Activated naive CD8-positive, alpha-beta T cell treated with anti-CD3 and anti-CD28 coated beads, Interleukin-2, amount 50 U/mL, for 24 hours (primary cell): ENCODE data around the gene PRRX1.

Source experiments
- ATAC-seq: fragments of 150-1000 bp; cut with Tn5 transposase; one replicate; pipeline ENCODE4 v1.10.0; 2021
- DNase-seq: peaks from one replicate; pipeline ENCODE4 v3.0.0; 2021
- H3K27ac Mint-ChIP-seq: one replicate; pipeline ENCODE4 v1.8.0; 2021; ENCODE audit warnings: mild to moderate bottlenecking, mixed read lengths
- H3K27me3 Mint-ChIP-seq: one replicate; pipeline ENCODE4 v1.8.0; 2021; ENCODE audit warnings: mixed read lengths
- H3K36me3 Mint-ChIP-seq: one replicate; pipeline ENCODE4 v1.8.0; 2021; ENCODE audit warnings: low read depth, mixed read lengths
- H3K4me1 Mint-ChIP-seq: one replicate; pipeline ENCODE4 v1.8.0; 2021; ENCODE audit warnings: mixed read lengths
- H3K4me3 Mint-ChIP-seq: one replicate; pipeline ENCODE4 v1.8.0; 2021; ENCODE audit warnings: mild to moderate bottlenecking, moderate library complexity, mixed read lengths
- H3K9me3 Mint-ChIP-seq: one replicate; pipeline ENCODE4 v1.8.0; 2021; ENCODE audit warnings: mixed read lengths

The PRRX1 gene

DNA sequence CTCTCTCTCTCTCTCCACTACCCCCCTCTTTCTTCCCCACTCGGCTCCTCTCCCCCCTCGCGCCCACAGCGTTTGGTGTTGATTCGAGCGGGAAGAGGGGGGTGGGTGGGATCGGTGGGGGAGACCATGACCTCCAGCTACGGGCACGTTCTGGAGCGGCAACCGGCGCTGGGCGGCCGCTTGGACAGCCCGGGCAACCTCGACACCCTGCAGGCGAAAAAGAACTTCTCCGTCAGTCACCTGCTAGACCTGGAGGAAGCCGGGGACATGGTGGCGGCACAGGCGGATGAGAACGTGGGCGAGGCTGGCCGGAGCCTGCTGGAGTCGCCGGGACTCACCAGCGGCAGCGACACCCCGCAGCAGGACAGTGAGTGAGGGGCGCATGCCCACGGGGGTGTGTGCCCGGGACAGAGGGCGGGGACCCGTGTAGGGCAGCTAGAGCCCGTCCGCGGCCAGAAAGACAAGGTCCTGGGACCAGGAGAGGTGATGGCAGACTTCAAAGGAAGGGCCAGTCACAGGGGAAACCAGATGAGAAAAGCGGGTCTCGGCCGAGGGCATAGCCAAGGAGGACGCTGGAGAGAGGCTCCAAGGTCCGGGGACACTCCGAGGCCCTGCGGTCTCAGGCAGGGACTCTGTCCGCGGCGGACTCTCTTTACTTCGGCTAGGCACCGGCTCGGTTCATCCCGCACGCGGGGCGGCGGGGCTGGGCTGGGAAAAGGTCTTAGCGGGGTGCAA is at the start of gene PRRX1:
TSS of gene PRRX1 (plus strand) at position 39 of the 735 bp plus-strand sequence. CDS start at position 127, 88 bp downstream.
- Mint-ChIP-seq H3K36me3 (no peaks in the 10 kb centered on the region), H3K4me3 (no peak within 1 kb of the TSS), H3K9me3 (no peaks in the 10 kb centered on the region), H3K27ac (no peak within 1 kb of the TSS), H3K4me1 (peaks cover 20% of the 10 kb centered on the region), H3K27me3 (peaks cover 83% of the 10 kb centered on the region)
- no peak for ATAC-seq
- DNase-seq: no peak

DNA sequence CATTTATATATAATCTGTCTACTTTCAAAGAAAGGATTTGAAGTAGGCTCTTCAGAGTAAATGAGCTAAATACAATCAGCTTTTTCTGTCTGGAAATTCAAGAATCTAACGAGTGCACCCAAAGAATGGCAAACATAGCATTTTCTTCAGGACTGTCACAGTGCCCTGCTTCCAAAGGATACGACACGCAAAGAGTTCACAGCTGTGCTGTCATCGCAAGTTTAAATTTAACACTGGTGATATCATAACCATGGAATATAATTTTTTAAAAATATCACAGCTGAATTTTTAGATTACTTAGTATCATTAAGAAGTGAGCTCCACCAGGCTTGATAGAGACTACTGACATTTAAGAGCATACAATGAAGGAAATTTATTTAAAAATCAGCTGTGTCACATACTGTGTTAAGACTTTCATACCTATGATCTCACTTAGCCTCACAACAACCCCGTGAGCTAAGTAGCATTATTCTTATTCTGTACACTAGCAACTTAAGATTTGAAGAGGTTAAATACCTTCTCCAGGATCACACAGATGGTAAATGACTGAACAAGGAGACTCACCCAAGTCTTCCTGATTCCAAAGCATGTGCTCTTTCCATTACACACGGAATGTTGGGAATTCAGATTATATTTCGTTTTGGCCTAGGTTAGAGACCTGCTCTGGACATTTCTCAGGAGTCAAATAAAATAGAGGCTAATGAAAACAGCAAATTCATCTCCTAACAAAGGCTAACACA is 46.2 kb upstream of the PRRX1 start:
- Mint-ChIP-seq H3K4me3 (no peak overlapping the region), H3K27ac (no peak overlapping the region), H3K4me1 (peaks cover 1% of the 10 kb centered on the region), H3K36me3 (no peaks in the 10 kb centered on the region), H3K9me3 (peaks cover 9% of the 10 kb centered on the region), H3K27me3 (peaks cover 15% of the 10 kb centered on the region)
- ATAC-seq: no peak
- DNase-seq: no peak

DNA sequence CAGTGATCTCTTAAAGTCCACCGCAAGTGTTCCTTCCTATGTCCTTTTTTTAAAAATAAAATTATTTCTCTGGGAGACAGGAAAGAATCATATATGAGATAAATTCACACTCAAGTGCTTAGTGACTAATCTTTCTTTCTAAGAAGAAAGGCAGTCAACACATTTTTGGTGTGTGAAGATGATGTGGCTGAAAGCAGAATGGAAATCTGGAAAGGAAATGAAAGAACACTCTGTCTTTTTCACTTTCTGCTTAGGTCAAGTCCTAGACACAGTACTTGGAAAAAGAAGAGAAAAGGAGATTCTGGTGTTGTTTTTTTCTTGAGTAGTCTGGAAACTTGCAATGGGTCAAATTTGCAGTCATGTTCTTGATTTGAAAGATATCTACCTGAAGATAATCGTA is 45.5 kb upstream of the PRRX1 start:
- ATAC-seq (no peak), DNase-seq (no peak)
- H3K27ac Mint-ChIP-seq: peak overlapping the region; percentile 46
- no peaks in the 10 kb centered on the region for H3K36me3 Mint-ChIP-seq
- H3K9me3 Mint-ChIP-seq: peaks cover 3% of the 10 kb centered on the region
- H3K4me3 Mint-ChIP-seq: no peak overlapping the region
- H3K4me1 Mint-ChIP-seq: peaks cover 1% of the 10 kb centered on the region
- peaks cover 15% of the 10 kb centered on the region for H3K27me3 Mint-ChIP-seq

DNA sequence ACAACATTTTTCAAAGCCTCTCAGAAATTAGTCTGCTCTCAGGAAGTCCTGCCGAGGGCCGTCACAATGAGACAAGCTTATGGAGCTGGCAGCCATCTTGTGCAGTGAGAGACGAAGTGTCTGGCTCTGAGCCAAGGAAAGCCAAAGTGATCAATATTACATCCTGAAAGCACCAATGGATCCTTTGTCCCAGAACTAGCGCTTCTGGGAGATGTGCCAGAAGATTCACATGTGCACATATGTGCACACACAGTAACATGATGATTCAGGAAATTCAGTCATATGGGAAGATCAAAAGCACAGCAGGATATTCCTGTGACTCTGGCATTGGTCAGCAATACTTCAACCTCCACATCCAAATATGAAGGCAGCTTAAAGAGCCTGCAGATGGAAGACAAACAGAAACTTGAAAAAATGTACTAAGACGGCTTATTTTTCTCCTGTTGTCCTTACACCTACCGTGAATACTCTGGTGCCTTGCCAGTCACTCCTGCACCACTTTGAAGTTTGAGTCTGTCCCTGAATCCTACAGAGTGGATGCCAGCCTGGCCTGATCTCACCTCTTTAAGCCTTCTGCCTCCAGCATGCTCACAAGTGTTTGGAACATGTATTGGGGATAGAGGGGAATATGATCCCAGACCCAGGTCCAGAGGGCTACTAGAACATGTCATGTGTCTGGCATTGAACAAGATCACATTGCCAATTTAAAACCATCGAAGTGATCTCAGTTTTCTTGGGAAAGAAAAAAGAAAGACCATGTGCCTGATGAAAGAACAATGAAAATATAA is 44.5 kb upstream of the PRRX1 start:
- Mint-ChIP-seq H3K27me3 (peaks cover 15% of the 10 kb centered on the region), H3K36me3 (no peaks in the 10 kb centered on the region), H3K9me3 (no peaks in the 10 kb centered on the region), H3K27ac (no peak overlapping the region), H3K4me1 (peaks cover 1% of the 10 kb centered on the region), H3K4me3 (no peak overlapping the region)
- no peak for ATAC-seq
- no peak for DNase-seq

DNA sequence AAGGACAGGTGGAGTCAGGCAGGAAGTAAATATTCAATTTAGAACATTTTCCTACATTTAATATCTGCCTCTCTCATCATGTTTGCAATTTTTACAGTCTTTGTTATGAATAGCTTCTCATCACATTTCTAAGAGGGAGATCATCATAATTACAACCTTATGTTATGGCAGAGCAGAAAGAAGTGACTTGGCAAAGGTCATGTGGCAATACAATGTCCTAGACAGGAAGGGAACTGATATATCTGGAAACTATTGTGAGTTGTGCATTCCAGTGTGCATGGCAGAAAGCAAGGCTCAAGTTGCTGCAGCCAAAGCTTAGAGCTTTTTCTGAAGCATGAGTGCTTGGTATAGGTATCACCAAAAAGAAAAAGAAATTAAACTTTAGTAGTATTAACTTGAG is 43.8 kb upstream of the PRRX1 start:
- Mint-ChIP-seq H3K9me3 (no peaks in the 10 kb centered on the region), H3K4me1 (peaks cover 1% of the 10 kb centered on the region), H3K27ac (no peak overlapping the region), H3K36me3 (no peaks in the 10 kb centered on the region), H3K4me3 (no peak overlapping the region), H3K27me3 (peaks cover 18% of the 10 kb centered on the region)
- ATAC-seq (no peak), DNase-seq (no peak)

DNA sequence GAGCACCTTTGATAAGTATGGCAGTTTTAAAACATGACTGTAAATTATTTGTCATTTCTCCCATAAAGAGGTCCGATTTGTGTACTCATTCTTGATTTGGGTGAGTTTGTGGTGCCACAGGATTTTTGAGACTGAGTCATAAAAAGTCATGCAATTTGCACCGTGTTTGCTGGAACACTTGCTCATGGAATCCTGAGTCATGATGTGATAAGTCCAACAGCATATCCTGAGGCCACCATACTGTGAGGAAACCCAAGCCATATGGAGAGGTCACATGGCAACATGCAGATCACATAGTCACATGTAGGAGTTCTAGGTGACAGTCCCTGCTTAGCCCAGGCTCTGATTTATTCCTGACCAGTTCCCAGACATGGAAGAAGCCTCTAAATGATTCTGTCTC is 40.8 kb upstream of the PRRX1 start:
- H3K4me1 Mint-ChIP-seq: no peaks in the 10 kb centered on the region
- H3K4me3 Mint-ChIP-seq: no peak overlapping the region
- H3K9me3 Mint-ChIP-seq: no peaks in the 10 kb centered on the region
- peaks cover 9% of the 10 kb centered on the region for H3K27me3 Mint-ChIP-seq
- DNase-seq (no peak), ATAC-seq (no peak)
- no peak overlapping the region for H3K27ac Mint-ChIP-seq
- no peaks in the 10 kb centered on the region for H3K36me3 Mint-ChIP-seq

DNA sequence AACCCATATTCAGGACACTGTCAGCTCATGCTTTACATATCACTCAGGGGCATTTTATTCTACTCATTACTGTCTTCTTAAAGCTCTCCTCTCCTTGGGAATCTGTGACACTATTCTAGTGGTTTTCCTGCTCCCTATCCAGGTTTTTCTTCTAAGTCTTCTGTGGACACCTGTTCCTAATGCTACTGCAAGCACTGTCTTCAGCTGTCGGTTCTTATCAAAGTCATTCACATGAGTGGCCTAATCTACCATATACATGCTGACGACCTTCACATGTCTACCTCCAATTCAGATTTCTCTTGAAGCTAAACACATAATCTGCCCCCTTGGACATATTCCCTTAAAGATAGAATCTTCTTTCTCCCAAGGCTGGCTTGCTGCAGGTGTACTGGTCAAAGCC is 39.8 kb upstream of the PRRX1 start:
- Mint-ChIP-seq H3K4me3 (no peak overlapping the region), H3K9me3 (no peaks in the 10 kb centered on the region), H3K36me3 (no peaks in the 10 kb centered on the region), H3K4me1 (no peaks in the 10 kb centered on the region), H3K27ac (no peak overlapping the region), H3K27me3 (peaks cover 9% of the 10 kb centered on the region)
- no peak for DNase-seq
- no peak for ATAC-seq

DNA sequence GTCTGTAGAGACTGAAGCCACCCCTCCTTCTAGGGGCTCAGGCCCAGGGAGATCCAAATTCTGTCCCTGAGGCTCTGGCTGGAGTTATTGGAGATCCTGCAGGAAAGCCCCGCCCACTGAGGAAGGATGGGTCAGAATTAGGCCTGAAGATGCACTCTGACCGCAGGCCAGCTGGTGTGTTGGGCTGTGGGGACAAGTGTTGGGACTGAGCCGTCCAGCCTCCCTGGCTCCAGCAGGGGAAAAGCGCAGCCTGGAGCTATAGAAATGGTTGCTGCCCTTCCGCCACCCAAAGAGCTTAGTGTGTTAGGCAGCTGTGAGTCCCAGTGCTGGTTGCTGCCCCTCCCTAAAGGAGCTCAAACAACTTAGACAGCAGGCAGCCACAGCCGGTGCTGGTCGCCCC is 33.0 kb upstream of the PRRX1 start:
- ATAC-seq (no peak), DNase-seq (no peak)
- no peak overlapping the region for H3K4me3 Mint-ChIP-seq
- H3K27ac Mint-ChIP-seq: no peak overlapping the region
- H3K9me3 Mint-ChIP-seq: no peaks in the 10 kb centered on the region
- peaks cover 16% of the 10 kb centered on the region for H3K27me3 Mint-ChIP-seq
- no peaks in the 10 kb centered on the region for H3K4me1 Mint-ChIP-seq
- H3K36me3 Mint-ChIP-seq: no peaks in the 10 kb centered on the region

DNA sequence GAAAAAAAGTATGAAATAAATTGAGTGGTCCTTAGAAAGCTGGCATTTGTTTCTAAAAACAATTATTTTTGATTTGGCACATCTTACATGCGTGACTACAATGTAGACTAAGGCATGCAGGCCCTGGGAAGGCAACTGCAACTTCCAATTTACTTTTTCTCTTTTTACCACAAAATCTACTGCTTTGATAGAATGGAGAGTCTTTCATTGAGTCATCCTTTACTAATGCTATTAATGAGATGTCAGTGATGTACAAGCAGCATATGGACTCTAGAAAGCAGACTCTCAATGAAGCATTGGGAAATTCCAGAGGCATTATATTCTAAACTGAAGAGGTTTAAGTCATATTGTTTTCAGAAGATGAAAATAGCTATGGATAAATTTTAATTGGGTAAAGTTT is 29.6 kb upstream of the PRRX1 start:
- no peak overlapping the region for H3K27ac Mint-ChIP-seq
- DNase-seq: no peak
- peaks cover 3% of the 10 kb centered on the region for H3K9me3 Mint-ChIP-seq
- H3K4me1 Mint-ChIP-seq: no peaks in the 10 kb centered on the region
- no peak overlapping the region for H3K4me3 Mint-ChIP-seq
- no peak for ATAC-seq
- H3K27me3 Mint-ChIP-seq: peaks cover 15% of the 10 kb centered on the region
- H3K36me3 Mint-ChIP-seq: no peaks in the 10 kb centered on the region

DNA sequence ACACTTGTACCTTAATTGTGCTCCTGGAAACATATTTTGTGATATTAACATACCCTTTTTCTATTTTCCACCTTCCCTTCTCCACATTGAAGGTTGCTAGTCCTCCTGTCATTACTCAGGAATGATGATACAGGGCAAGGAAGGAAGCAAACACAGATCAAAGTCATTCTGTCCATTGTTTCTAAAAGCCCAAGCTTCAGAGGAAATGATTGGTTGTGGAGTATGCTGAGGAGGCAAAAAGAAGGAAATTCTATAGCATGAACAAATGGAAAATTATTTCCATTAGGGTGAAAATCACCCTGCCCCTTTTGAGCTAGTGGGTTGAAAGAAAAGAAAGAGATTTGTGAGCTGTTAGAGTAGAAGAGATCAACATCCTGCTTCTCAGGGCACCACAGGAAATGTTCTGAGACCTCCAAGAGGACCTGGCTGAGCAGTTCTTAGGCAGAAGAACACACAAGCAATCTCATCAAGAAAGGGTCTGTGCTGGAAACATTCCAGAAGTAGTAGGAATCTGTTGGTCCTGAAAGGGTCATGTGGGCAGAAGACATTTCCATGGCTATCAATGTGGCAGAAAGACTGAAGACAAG is 29.0 kb upstream of the PRRX1 start:
- H3K4me3 Mint-ChIP-seq: no peak overlapping the region
- H3K27me3 Mint-ChIP-seq: peaks cover 15% of the 10 kb centered on the region
- DNase-seq: no peak
- H3K4me1 Mint-ChIP-seq: no peaks in the 10 kb centered on the region
- peaks cover 4% of the 10 kb centered on the region for H3K9me3 Mint-ChIP-seq
- H3K36me3 Mint-ChIP-seq: no peaks in the 10 kb centered on the region
- no peak overlapping the region for H3K27ac Mint-ChIP-seq
- ATAC-seq: no peak

DNA sequence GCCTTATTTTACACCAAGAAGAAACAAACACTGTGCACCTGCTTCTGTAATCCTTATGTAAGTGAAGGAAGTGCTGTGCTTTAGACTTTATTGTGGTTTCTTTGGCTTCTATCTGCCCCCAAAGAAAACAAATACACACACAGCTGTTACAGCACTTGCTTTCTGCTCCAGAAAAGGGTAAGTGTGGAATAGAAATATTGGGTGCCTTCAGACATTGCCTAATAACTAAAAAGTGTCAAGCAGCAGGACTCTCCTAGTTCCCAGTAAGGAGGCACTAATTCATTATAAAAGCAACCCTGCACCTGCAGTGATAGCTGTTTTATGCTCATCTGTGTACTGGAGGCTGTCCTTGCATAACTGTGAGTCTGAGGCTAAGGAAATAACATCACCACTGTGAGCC is 23.4 kb upstream of the PRRX1 start:
- Mint-ChIP-seq H3K36me3 (no peaks in the 10 kb centered on the region), H3K4me1 (no peaks in the 10 kb centered on the region), H3K9me3 (peaks cover 4% of the 10 kb centered on the region), H3K4me3 (no peak overlapping the region), H3K27me3 (peaks cover 1% of the 10 kb centered on the region), H3K27ac (no peak overlapping the region)
- DNase-seq (no peak), ATAC-seq (no peak)

DNA sequence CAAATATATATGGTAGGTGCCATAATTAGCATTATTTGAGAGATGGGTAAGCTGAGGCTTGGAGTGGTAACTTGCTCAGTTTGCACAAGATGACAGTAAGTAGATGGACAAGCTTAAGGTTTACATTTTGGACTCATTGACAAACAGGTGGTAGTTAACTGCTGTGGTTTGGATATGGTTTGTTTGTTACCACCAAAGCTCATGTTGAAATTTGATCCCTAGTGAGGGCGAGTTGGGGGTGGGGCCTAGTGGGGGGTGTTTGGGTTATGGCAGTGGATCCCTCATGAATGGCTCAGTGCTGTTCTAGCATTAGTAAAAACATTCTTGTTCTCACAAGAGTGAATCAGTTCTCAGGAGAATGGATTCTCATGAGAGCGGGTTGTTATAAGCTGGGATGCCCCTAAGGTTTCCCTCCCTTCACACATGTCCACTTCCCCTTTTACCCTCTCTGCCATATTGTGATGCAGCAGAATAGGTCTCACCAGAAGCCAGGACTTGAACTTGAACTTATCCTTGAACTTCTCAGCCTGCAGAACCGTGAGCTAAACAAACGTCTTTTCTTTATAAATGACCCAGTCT is 6.6 kb upstream of the PRRX1 start:
- no peak for ATAC-seq
- H3K36me3 Mint-ChIP-seq: no peaks in the 10 kb centered on the region
- peaks cover 73% of the 10 kb centered on the region for H3K27me3 Mint-ChIP-seq
- DNase-seq: no peak
- H3K27ac Mint-ChIP-seq: no peak overlapping the region
- H3K9me3 Mint-ChIP-seq: no peaks in the 10 kb centered on the region
- H3K4me1 Mint-ChIP-seq: peaks cover 4% of the 10 kb centered on the region
- H3K4me3 Mint-ChIP-seq: no peak overlapping the region

DNA sequence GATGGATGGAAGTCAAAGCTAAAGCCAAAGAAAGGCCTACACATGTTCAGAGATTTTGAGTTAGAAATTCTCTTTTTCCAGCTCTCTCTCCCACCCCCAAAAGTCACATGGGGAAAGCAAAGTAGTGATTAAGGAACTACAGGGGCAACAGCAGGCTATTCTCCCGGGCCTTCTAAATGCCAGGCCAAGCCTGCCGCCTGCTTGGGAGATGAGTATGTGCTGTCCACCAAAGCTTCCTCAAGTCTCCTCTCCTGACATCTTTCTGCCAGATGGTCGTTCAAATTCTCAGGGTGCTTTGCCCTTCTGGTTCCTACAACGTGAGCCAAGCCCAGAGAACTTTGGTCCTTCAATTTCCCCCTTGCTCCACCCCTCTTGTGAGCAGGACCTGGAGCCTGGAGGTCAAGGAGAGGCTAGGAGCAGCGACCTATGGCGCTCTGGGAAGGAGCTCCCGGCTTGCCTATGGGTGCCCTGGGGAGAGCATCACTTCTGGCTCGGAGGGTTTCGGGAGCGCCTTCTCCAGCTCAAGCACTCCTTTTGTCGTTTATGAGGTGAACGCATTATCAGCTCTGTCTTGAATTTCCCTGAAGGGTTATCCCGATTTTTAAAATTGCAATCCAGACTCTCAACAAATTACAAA is 4.4 kb upstream of the PRRX1 start:
- Mint-ChIP-seq H3K4me3 (no peak overlapping the region), H3K36me3 (no peaks in the 10 kb centered on the region), H3K27ac (no peak overlapping the region), H3K4me1 (peaks cover 10% of the 10 kb centered on the region), H3K27me3 (peaks cover 73% of the 10 kb centered on the region), H3K9me3 (no peaks in the 10 kb centered on the region)
- ATAC-seq: no peak
- DNase-seq: no peak

DNA sequence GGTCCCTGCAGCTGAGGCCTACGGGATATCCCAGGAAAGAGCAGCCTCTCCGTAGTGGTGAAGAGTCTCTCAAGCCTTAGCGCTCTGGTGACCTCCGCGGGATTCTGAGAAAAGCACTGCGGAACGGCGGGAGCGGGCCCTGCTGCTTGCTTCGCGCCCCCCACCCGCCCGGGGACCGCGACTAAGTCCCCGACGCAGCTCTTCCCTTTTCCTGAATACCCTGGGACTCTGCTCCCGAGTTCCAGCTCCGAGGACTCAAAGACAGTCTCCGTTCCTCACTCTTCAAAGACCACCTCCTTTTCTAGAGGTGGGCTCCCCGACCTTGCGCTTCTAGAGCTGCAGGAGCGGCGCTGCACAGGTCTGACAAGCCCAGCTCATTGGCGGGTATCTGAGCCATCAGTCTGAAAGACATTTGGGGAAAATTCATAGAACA is 3.6 kb upstream of the PRRX1 start:
- no peak overlapping the region for H3K27ac Mint-ChIP-seq
- DNase-seq (no peak), ATAC-seq (no peak)
- no peaks in the 10 kb centered on the region for H3K9me3 Mint-ChIP-seq
- no peaks in the 10 kb centered on the region for H3K36me3 Mint-ChIP-seq
- peaks cover 13% of the 10 kb centered on the region for H3K4me1 Mint-ChIP-seq
- peaks cover 79% of the 10 kb centered on the region for H3K27me3 Mint-ChIP-seq
- H3K4me3 Mint-ChIP-seq: no peak overlapping the region
